HG03432 (cell line): ENCODE data around the gene KREMEN2.

ENCODE experiments used
- ATAC-seq: cut with Tn5 transposase; IDR thresholded peaks from one replicate; pipeline ENCODE4 v1.9.1; 2021; ENCODE audit warnings: mild to moderate bottlenecking, moderate library complexity; ENCODE audit not compliant: unreplicated experiment

Gene KREMEN2

DNA sequence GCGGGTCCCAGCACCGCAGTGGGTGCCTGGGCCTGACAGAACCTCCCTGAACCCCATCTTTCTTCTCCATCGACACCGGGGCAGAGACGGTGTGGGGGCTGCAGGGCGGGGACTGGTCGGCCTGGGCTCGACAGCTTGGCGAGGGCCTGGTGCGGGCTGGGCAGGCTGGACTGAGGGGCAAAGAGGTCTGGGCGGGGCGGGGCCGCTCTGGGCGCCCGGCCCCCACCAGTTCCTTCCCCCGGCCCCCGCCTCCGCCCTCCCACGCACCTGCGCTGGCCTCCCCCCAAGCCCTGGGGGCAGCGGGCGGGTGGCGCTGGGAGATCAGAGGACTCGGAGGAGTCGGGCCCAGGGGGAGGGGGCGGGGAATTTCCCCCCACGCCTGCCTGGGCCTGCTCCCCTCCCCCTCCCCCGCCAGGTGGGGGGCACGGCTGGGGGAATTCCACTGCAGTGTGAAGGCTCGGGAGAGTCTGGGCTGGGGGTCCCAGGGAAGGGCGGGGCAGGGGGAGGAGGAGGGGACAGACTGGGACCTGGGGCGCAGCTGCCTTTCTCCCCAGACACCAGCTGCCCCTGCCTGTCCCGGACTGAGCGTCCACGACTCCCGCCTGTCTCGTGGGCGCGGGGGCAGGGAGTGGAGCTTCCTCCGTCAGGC lies 877 bp upstream of the KREMEN2 start:
- no peak for ATAC-seq

DNA sequence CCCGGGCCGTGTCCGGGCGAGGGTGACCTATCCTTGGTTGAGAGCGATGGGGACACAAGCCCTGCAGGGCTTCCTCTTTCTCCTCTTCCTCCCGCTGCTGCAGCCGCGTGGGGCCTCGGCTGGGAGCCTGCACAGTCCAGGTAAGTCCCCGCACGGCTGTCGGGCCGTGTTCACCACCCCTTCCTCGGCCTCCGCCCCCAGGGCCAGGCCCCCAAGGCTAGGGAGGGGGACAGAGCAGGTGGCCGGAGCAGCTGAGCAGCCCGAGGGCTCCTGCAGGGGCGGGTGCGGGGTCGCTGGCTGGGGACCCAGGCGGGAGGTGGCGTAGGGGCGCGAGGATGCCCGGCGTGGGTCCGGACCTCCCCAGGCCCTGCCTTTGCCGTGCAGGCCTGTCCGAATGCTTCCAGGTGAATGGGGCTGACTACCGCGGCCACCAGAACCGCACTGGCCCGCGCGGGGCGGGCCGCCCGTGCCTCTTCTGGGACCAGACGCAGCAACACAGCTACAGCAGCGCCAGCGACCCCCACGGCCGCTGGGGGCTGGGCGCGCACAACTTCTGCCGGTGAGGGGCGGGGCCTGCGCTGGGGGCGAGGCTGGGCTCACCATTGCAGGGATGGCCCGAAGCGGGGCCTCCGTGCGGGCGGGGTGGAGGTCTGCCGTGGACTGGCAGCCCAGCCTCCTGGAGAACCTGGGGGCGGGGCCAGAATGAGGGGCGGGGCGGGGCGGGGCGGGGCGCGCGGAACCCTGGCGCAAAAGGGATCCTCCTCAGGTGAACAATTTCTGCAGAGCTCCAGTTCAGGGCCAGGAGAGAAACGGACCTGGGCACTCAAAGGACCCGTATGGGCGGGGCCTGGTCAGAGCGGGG lies 631 bp downstream of the KREMEN2 start:
- no peak for ATAC-seq

DNA sequence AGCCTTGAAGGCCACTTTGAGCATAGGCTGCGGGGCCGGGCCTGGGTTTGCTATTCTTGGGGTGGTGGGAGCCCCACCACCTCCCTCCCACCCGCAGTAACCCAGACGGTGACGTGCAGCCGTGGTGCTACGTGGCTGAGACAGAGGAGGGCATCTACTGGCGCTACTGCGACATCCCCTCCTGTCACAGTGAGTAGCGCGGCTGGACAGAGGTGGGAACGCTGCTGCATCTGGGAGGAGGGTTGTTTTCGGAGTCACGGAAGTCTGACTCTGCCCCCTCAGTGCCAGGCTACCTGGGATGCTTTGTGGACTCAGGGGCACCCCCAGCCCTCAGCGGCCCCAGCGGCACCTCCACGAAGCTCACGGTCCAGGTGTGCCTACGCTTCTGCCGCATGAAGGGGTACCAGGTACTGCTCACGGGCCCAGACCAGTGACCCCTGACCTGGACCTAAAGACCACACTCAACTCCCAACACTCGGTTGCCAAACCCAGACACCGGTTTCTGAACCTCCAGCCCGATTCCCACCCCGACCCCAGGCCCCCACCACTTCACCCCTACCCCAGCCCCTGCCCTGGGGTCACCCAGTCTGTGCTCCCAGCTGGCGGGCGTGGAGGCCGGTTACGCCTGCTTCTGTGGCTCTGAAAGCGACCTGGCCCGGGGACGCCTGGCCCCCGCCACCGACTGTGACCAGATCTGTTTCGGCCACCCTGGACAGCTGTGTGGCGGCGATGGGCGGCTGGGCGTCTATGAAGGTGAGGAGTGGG lies 2.1 kb downstream of the KREMEN2 start:
- no peak for ATAC-seq

DNA sequence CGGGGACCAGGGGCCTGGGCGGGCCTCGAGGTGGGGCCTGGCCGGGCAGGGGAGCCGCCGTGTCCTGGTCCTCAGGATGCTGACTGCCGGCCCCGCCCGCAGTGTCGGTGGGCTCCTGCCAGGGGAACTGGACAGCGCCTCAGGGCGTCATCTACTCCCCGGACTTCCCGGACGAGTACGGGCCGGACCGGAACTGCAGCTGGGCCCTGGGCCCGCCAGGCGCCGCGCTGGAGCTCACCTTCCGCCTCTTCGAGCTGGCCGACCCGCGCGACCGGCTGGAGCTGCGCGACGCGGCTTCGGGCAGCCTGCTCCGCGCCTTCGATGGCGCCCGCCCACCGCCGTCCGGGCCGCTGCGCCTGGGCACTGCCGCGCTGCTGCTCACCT lies 2.7 kb downstream of the KREMEN2 start:
- ATAC-seq, result no peak

DNA sequence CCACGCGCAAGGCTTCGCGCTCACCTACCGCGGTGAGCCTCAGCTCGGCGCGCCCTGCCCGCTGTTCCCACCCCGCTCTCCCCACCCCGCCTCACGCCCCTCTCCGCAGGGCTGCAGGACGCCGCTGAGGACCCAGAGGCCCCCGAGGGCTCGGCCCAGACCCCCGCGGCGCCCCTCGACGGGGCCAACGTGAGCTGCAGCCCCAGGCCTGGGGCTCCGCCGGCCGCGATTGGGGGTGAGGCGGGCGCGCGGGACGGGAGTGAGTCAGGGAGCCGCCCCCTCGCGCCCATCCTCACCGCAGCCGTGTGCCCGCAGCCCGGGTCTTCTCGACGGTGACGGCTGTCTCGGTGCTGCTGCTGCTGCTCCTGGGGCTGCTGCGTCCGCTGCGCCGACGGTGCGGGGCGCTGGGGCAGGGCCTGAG lies 3.1 kb downstream of the KREMEN2 start:
- no peak for ATAC-seq

DNA sequence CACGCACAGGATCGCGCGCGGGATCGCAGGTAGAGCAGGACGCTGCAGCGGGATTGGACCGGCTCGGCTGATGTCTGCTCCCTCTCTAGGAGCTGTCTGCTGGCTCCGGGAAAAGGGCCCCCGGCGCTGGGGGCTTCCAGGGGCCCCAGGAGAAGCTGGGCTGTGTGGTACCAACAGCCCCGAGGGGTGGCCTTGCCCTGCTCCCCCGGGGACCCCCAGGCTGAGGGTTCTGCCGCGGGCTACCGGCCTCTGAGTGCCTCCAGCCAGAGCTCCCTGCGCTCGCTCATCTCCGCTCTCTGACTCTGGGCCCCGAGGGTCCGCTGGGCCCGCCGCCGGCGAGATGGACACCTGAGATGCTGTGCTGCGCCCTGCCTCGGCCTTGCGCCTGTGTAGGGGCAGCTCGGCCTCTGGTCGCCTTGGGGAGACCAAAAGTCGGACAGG lies 3.7 kb downstream of the KREMEN2 start:
- ATAC-seq, result no peak

DNA sequence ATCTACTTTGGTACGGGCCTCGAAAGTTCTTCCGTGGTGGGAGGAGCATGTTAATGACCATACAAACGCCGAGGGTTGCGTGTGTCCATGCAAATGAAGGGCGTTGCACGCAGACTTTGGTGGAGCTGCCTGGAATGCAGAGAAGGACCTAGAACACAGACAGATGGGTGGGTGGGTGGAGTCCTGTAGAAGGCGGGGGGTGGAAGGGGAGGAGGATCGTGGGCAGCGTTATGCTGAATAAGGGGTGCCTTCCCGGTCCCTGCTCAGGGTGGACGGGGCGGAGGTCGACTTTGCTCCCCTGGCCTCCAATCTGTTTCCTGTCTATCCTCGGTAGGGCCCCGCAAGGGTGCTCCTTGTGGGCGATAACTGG lies 4.3 kb downstream of the KREMEN2 start:
- no peak for ATAC-seq

DNA sequence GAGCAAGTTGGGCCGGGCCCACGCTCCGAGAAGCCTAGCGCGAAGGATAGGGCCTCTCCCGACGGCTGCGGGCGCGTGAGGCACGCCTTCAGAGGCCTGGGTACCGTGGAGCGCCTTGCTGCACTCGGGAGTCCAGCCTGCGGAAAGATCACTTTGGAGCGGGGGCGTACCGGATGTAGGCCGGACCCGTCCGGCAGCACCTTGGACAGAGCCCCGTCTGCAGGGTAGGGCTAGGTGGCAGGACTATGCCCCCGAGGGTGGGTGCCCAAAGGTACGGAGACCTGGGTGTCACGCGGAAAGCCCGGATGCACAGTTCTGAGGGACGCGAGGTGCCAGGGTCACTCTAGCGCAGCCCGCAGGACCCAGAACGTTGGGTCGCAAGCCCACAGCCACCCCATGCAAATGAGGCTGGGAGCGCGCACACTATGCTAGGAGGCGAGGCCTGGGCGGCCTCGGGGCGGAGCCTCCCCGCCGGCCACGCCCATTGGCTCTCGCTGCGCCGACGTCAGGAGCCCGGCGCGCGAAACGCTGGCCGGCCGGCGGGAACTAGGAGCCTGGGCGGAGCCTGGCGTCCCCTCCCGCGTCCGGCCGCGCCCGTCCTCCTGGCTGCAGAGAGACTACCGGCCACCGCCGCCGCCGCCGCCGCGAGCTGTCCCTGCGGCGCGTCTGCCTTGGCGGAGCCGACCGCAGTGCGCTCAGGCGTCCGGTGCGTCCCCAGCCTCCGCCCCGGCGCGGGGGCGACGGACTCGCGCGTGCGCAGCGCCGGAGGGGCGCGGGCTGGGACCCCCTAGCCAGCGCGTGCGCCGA lies 4.9 kb downstream of the KREMEN2 start, which contains the start of gene PAQR4:
PAQR4 (plus strand) TSS at position 611 of the 807 bp plus-strand sequence. CDS start 327 bp downstream, outside the sequence.
- ATAC-seq, result peak; percentile 74

DNA sequence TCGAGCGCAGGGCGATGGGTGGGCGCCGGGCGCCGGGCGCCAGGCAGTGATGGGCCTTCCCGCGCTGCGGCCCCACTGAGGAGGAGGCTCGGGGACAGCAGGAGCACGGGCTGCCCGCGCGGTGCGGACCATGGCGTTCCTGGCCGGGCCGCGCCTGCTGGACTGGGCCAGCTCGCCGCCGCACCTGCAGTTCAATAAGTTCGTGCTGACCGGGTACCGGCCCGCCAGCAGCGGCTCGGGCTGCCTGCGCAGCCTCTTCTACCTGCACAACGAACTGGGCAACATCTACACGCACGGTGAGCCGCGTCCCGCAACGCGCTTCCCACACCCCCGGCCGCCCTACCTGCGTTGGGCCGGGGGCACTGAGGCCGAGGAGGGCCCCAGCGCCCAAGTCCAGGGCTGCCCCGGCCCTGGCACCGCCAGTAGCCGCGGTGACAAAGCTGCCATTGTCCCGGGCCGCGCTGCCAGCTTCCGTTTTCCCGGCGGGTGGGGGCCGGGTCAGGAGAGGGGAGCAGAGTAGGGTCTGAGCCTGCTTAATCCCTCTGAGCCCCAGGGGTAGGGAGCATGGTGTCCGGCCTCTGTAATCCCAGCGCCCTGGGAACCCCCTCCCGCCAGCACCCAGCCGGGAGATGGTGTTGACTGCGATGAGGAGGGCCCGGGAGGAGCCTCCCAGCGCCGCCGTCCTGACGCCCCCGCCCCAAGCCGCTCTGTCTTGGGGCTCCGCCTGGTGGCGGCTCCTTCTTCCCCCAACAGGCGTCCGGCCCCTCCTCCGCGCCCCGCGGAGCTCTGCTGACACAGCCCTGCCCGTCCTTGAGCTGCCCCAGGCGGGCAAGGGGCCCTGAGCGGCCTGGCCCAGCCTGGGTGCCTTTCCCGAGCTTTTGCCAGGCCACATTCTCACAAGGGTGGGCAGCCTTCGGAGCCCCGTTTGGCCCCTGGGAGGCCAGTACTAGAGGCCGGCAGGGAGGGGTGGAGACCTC lies 5.8 kb downstream of the KREMEN2 start:
- ATAC-seq, result peak; percentile 40

DNA sequence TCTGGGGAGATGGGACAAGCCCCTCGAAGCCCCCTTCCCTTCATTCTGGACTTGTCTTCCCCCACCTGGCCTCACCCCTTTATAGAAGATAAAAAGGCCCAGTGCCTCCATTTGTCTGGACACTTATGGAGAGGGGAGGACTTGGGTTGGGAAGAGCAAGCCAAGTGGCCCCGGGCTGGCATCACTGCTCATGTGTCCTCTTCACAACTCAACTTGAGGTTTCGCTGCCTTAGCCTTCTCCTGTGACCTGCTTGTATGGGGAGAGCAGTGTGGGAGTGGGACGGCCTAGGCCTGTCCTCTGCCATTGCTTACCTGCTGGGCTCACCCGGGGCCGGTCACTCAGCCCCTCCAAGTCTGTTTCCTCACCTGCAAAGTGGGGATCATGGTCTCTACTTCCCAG lies 6.5 kb downstream of the KREMEN2 start:
- ATAC-seq, result no peak

DNA sequence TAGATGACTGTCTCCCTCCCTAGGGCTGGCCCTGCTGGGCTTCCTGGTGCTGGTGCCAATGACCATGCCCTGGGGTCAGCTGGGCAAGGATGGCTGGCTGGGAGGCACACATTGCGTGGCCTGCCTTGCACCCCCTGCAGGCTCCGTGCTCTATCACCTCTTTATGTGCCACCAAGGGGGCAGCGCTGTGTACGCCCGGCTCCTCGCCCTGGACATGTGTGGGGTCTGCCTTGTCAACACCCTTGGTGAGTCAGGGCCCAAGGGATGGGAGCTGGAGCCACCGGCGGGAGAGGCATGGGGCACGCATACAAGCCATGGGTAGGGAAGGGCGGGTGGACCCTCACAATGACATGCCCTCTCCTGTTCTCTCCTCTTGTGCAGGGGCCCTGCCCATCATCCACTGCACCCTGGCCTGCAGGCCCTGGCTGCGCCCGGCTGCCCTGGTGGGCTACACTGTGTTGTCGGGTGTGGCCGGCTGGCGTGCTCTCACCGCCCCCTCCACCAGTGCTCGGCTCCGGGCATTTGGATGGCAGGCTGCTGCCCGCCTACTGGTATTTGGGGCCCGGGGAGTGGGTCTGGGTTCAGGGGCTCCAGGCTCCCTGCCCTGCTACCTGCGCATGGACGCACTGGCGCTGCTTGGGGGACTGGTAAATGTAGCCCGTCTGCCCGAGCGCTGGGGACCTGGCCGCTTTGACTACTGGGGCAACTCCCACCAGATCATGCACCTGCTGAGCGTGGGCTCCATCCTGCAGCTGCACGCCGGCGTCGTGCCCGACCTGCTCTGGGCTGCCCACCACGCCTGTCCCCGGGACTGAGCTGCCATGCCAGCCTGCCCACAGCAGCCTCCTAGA lies 7.3 kb downstream of the KREMEN2 start:
- no peak for ATAC-seq

DNA sequence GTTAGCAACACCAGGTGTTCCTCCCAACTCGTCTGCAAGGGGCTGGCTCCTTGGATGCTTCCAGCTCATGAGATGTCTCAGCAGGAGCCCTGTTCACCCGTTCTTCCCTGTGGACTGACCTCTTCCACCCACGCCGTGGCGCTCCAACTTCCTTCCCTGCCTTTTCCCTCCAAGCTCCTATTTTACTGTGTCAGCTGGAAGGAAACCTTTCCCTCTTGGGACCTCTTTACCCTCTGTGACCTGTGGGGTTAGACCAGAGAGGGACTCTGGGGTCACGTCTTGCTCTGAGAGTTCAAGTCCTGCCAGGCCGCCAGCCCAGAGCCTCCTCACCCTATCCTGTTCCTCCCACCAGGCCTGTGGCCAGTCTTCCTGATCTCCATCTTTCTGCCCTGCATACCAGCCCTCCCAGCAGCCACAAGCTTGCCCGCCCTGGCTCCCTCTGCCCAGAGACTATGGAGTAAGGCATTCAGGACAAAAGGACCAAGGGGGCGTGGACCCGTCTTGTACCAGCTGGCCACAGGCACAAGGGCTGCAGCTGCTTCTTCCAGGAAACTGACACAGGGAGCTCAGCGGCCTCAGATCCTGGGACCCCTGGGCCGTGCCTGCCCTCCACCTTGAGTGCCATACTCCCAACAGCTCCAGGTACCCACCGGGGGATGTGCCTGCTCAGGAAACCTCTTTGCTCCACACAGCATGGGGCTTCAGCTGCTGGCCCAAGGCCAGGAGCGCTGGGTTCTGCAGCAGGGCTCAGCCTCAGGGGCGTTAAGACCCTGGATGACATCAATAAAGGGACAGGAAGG lies 8.1 kb downstream of the KREMEN2 start:
- ATAC-seq, result no peak

DNA sequence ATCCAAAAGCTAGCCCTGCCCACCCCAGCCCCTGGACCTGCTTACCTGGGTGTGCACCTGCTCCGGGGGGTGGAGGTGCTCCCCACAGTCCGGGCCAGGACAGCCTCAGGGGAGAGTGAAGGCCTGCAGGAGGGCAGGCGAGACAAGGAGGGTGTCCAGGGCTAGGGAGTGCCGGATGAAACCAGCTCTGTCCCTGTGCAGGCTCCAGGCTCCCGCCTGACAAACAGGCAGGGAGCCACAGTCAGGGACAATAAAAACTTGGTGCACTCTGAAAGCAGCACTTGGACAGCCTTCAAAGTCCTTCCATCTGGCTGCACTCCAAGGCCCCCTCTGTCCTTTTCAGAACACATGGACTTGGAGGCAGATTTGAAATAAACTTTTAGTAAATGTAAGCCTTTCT lies 9.0 kb downstream of the KREMEN2 start:
- no peak for ATAC-seq

DNA sequence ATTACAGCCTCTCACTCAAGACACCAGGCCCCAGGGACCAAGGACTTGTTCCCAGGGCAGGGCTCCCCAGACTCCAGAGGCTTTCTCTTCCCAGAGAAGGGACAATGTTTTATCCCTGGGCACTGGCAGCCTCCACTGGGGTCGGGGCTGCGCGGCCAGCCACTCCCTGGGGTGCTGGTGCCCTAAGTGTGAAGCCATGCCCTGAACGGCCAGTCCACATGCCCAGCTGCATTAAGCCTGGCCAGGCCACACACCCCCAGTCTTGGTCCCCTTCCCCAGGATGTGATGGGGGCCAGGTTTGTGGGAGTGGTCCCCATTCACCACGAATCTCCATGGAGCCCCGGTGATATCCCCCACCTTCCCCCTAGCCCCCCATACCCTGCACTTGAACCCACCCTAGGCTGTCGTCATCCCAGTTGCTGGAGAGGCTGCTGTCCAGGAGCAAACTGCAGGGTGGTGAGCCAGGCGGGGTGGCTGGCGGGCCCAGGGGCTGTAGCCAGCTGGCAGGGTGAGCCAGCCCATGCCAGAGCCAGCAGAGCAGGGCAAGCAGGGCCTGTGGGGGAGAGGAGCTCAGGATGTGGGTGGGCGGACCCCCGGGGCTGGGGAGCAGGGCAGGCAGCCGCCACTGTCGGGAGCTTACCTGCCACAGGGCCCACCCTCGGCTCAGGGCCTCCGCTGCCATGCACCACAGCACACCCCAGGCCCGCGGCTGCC lies 9.7 kb downstream of the KREMEN2 start:
- ATAC-seq, result no peak

DNA sequence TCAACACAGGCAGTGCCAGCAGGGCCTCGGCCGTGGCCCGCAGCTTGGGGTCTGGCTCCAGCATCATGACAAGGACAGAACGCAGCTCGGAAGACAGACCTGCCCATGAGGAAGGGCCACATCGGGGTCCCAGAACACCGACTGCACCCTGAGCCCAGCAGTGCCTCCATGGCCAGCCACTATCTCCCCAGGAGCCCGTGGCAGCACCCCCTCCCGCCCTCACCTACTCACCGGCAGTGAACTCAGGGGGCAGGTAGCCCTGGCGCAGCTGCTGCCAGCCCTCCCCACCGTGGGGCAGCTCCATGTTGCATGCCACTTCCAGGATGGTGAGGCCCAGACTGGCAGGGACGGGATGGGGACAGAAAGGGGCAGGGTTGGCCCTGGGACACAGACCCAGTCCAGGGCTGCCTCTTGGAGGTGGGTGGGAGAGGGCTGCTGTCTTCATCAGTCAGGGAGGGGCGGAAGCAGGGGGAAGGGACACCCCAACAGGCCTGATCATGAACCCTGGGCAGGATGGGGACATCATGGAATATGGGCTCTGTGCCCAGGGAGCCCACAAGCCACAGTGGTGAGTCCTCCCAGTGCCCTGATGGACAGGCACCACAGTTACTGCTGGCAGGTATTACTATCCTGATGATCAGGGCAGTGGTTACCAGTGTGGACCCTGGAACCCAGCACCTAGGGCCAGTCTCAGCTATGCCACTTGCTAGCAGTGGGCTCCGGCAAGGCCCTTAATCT lies 10.4 kb downstream of the KREMEN2 start:
- ATAC-seq, result no peak

DNA sequence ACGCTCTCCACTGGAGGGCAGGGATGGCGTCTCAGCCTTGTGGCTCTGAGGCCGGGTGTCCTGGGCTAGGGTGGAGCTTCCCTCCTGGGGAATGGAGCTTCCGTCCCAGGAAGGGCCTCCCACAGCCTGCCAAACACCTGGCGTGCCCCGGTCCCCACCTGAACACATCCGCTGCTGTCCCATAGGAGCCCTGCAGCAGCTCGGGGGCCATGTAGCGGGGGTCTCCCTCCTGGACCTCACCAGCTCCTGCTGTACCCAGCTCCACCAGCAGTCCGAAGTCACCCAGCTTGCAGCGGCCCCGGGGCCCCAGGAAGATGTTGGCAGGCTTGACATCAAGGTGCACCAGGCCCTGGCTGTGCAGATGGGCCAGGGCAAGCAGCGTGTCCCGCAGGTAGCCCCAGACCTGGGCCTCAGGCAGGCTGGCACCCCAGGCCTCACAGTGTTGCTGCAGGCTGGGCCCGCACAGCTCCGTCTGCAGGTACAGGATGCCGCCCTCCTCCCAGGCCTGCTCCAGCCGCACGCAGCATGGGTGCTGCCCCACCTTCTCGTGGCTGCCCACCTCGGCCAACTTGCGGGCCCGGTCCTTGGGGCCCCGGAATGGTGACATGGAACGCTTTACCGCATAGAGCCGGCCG lies 11.2 kb downstream of the KREMEN2 start:
- ATAC-seq, result no peak
